ENCODE measurements around the gene MTUS2.

Gene MTUS2

GRCh38 chr13:29452773-29453616 is 632.9 kb downstream of the MTUS2 start:
- no peak for DNase-seq (ENCODE audit: low spot score)

- no peak for DNase-seq (ENCODE audit: low spot score)
Measured at GRCh38 chr13:29453617-29454011, 633.5 kb downstream of the MTUS2 start.

GRCh38 chr13:29454931-29455481 is 634.9 kb downstream of the MTUS2 start:
- peak; percentile 50 for DNase-seq (ENCODE audit: low spot score)

GRCh38 chr13:29456419-29456818 is 636.3 kb downstream of the MTUS2 start:
- DNase-seq (ENCODE audit: low spot score): no peak

GRCh38 chr13:29457299-29457698 is 637.2 kb downstream of the MTUS2 start:
- DNase-seq (ENCODE audit: low spot score): peak; percentile 82

GRCh38 chr13:29458419-29458818 is 638.3 kb downstream of the MTUS2 start:
- peak; percentile 1 for DNase-seq (ENCODE audit: low spot score)

GRCh38 chr13:29459813-29460355 is 639.7 kb downstream of the MTUS2 start:
- DNase-seq (ENCODE audit: low spot score): no peak

- no peak for DNase-seq (ENCODE audit: low spot score)
Measured at GRCh38 chr13:29464105-29464679, 644.1 kb downstream of the MTUS2 start.

GRCh38 chr13:29465741-29466293 is 645.7 kb downstream of the MTUS2 start:
- peak; percentile 76 for DNase-seq (ENCODE audit: low spot score)

- DNase-seq (ENCODE audit: low spot score): no peak
Measured at GRCh38 chr13:29471551-29471950, 651.4 kb downstream of the MTUS2 start.

GRCh38 chr13:29472332-29472961 is 652.3 kb downstream of the MTUS2 start:
- DNase-seq (ENCODE audit: low spot score): peak; percentile 55

GRCh38 chr13:29473166-29473565 is 653.0 kb downstream of the MTUS2 start:
- no peak for DNase-seq (ENCODE audit: low spot score)

- no peak for DNase-seq (ENCODE audit: low spot score)
Measured at GRCh38 chr13:29474991-29475390, 654.9 kb downstream of the MTUS2 start.

GRCh38 chr13:29476046-29476445 is 655.9 kb downstream of the MTUS2 start:
- no peak for DNase-seq (ENCODE audit: low spot score)

GRCh38 chr13:29479716-29480492 is 659.8 kb downstream of the MTUS2 start:
- no peak for DNase-seq (ENCODE audit: low spot score)

- no peak for DNase-seq (ENCODE audit: low spot score)
Measured at GRCh38 chr13:29480893-29481525, 660.9 kb downstream of the MTUS2 start.

- DNase-seq (ENCODE audit: low spot score): no peak
Measured at GRCh38 chr13:29481603-29482002, 661.5 kb downstream of the MTUS2 start.

- DNase-seq (ENCODE audit: low spot score): no peak
Measured at GRCh38 chr13:29482504-29482903, 662.4 kb downstream of the MTUS2 start.

- DNase-seq (ENCODE audit: low spot score): no peak
Measured at GRCh38 chr13:29483211-29483610, 663.1 kb downstream of the MTUS2 start.

GRCh38 chr13:29483623-29484022 is 663.5 kb downstream of the MTUS2 start:
- DNase-seq (ENCODE audit: low spot score): no peak

GRCh38 chr13:29484236-29484635 is 664.1 kb downstream of the MTUS2 start:
- DNase-seq (ENCODE audit: low spot score): no peak
